HG02973 (cell line): ENCODE data around the gene CEACAM3.

Experiments used
- ATAC-seq: cut with Tn5 transposase; IDR thresholded peaks from one replicate; pipeline ENCODE4 v1.9.1; 2021; ENCODE audit warnings: moderate library complexity; ENCODE audit not compliant: unreplicated experiment

CEACAM3 gene

DNA sequence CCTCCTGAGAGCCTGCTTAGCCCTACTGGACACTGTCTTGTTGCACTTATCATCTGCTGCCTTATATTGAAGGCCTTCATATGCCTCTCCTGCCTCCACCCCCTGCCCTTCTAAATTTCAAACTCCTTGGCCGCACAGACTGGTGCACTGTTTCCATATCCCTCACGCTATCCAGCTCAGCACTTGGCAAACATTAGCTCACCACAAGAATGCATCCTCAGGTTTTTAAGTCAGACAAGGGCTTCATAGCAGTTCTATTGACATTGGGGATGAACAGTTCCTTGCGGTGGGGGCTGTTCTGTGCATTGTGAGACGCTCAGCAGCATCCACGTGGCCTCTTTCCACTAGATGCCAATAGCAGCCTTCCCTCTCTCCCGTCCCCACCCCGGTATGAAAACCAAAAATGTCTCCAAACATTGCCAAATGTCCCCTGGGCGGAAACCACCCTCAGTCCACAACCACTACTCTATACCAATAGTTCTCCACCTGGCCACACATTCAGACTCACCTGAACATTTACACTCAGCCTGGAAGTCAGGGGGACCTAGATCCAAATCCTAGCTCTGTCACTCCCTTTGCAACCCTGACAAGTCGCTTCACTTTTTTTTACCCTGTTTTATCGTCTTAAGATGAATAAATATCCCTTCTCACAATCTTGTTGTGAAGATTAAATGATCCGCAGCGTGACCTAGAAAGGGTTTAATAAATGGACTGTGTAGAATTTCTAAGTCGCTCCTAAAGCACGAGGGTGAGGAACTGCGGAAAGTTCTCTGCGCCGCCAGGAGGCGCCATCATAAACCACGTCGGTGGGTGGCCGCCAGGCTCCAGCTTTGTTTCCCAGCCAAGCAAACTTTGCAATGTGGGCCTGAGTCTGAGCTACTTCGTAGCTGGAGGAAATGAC, 3.6 kb upstream of the CEACAM3 start:
- ATAC-seq = no peak

- no peak for ATAC-seq
These were observed 3.0 kb upstream of the CEACAM3 start for GRCh38 chr19:41793414-41793727.

GRCh38 chr19:41795031-41795461, 1.3 kb upstream of the CEACAM3 start:
- ATAC-seq = no peak

- no peak for ATAC-seq
These were observed 514 bp downstream of the CEACAM3 start for GRCh38 chr19:41796901-41797300.

DNA sequence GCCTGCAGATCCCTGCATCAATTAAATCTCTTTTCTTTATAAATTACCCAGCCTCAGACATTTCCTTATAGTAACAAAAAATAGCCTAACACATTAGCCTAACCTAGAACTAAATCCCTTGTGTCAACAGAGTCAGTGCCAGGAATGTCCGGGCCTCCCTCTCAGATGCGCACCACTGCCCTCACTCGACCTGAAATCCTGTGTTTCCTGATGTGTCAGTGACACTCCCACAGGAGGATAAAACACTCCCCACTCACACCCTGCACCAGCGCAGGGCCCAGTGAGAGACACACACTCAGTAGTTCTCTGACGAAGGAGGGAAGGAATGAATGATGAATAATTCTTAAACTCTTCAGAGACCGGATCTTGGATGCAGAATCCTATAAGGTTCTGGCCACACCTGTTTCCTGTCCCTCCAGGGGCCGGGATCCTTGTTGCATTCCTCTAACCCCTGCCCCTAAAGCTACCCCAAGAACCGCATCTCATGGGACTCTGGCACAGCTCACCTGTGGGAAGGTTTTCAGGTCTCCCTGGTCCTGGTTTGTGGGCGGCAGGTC, 3.1 kb downstream of the CEACAM3 start:
- no peak for ATAC-seq

DNA sequence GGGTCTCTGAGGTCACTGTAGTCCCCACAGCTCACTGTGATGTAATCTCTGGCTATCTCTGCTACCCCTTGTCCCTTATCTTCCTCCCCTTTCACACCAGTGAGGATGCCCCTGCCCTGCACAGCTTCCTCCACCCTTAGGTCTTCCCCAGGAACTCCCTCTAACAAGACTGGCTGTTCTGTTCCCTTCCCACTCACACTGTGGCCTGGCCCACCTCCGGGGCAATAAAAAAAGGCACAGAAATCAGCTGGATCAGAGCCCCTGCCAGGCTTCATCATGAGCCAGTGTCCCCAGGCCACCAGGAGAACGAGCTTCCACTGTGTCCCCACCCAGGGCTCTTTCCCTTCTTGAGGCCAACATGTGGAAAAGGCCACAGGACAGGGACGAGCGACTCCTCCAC, 4.6 kb downstream of the CEACAM3 start:
- no peak for ATAC-seq

GRCh38 chr19:41801792-41802211, 5.4 kb downstream of the CEACAM3 start:
- ATAC-seq = no peak

- no peak for ATAC-seq
These were observed 6.4 kb downstream of the CEACAM3 start for GRCh38 chr19:41802770-41803169.

GRCh38 chr19:41804336-41804735, 7.9 kb downstream of the CEACAM3 start:
- no peak for ATAC-seq

GRCh38 chr19:41807176-41807575, 10.8 kb downstream of the CEACAM3 start:
- ATAC-seq = no peak

- no peak for ATAC-seq
These were observed 12.5 kb downstream of the CEACAM3 start for GRCh38 chr19:41808663-41809566.

- ATAC-seq = no peak
These were observed 13.9 kb downstream of the CEACAM3 start for GRCh38 chr19:41810301-41810700.

- no peak for ATAC-seq
These were observed 14.6 kb downstream of the CEACAM3 start for GRCh38 chr19:41811036-41811435.

DNA sequence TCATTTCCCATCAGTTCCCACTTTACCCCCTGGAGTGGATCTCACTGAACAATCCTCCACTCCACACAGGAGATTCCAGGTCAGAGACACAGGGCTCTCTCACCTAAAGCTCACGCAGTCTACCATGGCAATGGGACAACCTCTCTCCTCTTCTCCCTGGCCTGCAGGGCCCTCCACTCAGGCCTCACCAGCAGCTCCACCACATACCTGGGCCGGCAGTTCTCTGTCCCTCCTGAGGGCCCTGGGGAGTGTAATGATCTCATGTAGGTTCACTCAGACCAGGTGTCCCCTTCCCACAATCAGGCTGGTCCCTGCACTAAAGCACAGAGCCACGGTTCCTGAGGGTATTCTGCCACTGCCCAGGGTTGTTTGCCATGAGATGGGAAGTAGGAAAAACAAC, 15.6 kb downstream of the CEACAM3 start:
- no peak for ATAC-seq

DNA sequence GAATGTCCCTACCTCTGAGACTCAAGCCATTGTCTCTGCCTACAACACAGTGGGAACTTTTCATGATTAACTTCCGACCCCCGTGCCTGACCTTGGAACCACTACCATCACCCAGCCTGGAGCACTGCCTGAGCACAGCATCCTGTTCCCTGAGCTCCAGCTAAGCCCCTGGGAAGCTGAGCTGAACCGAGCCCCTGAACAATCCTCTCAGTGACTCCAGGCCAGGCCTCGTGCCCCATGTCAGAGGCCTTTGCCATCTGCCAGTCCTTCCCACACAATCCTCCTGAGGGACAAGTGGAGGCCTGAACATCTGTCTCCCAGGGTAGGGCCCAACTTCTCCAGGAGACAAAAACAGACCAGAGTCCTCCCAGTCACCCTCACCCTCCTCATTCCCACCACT, 17.5 kb downstream of the CEACAM3 start:
- no peak for ATAC-seq

GRCh38 chr19:41815301-41815700, 18.9 kb downstream of the CEACAM3 start:
- no peak for ATAC-seq

DNA sequence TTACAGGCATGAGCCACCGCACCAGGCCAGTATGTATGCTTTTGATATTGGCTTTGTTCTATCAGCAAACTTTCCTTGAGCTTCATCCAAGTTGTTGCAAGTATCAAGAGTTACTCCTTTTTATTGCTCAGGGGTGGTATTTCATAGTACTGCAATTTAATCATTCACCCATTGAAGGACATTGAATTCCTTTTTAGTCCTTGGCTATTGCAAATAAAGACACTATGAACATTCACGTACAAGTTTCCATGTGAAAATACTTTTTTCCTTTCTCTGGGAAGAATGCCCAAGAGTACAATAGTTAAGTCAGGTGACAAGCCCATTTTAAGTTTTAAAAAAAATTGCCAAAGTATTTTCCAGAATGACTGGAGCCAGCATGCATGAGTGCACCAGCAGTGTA, 20.4 kb downstream of the CEACAM3 start:
- ATAC-seq = no peak

- no peak for ATAC-seq
These were observed 24.8 kb downstream of the CEACAM3 start for GRCh38 chr19:41821003-41821735.

DNA sequence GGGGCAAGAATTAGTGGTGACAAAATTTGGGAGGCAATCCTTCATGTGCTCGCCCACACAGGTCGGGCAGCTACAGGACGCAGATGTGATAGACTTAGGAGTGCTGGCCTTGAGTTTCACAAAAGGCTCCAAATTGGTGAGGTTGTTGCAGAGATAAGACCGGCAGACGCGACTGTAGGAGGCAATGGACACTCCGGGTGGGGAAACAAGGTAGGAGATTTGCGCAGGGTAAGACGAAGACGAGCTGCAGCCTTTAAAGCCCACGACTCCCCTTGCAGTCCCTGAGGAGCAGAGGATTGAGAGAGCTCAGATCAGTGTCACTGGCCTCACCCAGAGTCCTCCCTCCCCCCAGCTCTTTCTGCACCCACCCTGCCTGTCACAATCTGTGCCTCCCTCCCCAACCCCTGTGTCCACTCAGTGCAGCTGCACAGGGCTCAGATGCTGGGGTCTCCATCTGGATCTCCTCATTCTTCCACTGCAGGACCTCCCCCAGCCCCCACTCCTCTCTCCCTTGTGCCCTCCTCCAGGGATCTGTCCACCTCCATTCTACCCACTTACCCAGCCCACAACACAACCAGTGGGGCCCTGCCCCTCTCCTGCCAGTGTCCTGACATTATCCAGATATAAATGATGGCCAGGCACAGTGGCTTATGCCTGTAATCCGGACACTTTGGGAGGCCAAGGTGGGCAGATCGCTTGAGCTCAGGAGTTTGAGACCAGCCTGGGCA, 41.8 kb downstream of the CEACAM3 start:
- ATAC-seq = no peak

DNA sequence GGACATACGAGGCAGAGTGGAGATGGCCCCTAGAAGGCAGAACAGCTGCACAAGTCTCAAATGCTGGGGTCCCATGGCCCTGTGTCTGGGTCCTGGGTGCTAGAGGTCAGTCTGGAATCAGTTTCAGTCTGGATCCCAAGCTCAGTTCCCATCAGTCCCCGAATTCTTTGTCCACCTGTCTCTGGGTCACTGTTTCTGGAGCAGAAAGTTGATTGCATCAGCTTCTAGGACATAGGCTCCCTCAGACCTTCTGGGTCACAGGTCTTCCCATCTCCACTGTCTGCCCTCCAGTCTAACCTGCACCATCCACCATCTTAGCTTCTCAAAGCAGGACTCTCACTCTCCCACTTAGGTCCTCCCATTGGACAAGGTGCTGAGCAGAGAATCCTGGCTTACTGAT, 42.8 kb downstream of the CEACAM3 start:
- no peak for ATAC-seq
